Upper lobe of left lung (tissue), 6 donors: ENCODE results near the gene AXIN1. TPM values are rescaled to one million over a fixed set of nuclear protein-coding genes. Genes with fewer than 3 reads are reported as not detected.
"Not testable (repeated sequence)": the region's sequence is repeated elsewhere in the genome, so short reads cannot be mapped to it uniquely, and the experiment has no call there.

Experiments
- ATAC-seq, 2 donors: fragments of 200-7000 bp; cut with Tn5 transposase; one replicate each; pipeline ENCODE4 v1.9.1; 2022; ENCODE audit warnings: mild to moderate bottlenecking in 2 of 2, moderate library complexity in 2 of 2; ENCODE audit not compliant: low FRiP score in 2 of 2
- DNase-seq, 2 donors: peaks; one replicate each; pipeline ENCODE4 v3.0.0-alpha.2; 2019 to 2020
- H3K27ac ChIP-seq, 4 donors: fragments of 200-600 bp; sonication (generic); one replicate each; pipeline ENCODE4 v1.5.1; 2016 to 2019
- H3K27me3 ChIP-seq, 4 donors: fragments of 200-600 bp; sonication (generic); one replicate each; pipeline ENCODE4 v1.5.1; 2017 to 2019
- H3K36me3 ChIP-seq, 4 donors: fragments of 200-600 bp; sonication (generic); one replicate each; pipeline ENCODE4 v1.5.1; 2016 to 2019
- H3K4me1 ChIP-seq, 4 donors: fragments of 200-600 bp; sonication (generic); one replicate each; pipeline ENCODE4 v1.5.1; 2018 to 2019
- H3K4me3 ChIP-seq, 4 donors: fragments of 200-600 bp; sonication (generic); one replicate each; pipeline ENCODE4 v1.5.1; 2017 to 2019; ENCODE audit warnings: mild to moderate bottlenecking in 2 of 4, moderate library complexity in 1 of 4
- H3K9me3 ChIP-seq, 4 donors: fragments of 200-600 bp; sonication (generic); one replicate each; pipeline ENCODE4 v1.5.1; 2018 to 2019
- CTCF ChIP-seq, 6 experiments: fragments of 450-650 bp in 4 of 6; fragments of 200-600 bp in 2 of 6; sonication (generic) in 2 of 6; IDR thresholded peaks; one replicate each; pipeline ENCODE4 v1.5.1; 2016 to 2019; ENCODE audit warnings: antibody characterized with exemption in 6 of 6
- EP300 ChIP-seq, 4 donors: sonication (generic); formaldehyde crosslinking; IDR thresholded peaks; one replicate each; pipeline ENCODE4 v1.5.1; 2017; ENCODE audit warnings: antibody characterized with exemption in 4 of 4, control low read depth in 2 of 4
- POLR2A ChIP-seq, 4 donors: fragments of 450-650 bp; IDR thresholded peaks; one replicate each; pipeline ENCODE4 v1.5.1; 2016 to 2017; ENCODE audit warnings: antibody characterized with exemption in 4 of 4, mild to moderate bottlenecking in 2 of 4
- POLR2AphosphoS5 ChIP-seq, 2 donors: sonication (generic); formaldehyde crosslinking; IDR thresholded peaks; one replicate each; pipeline ENCODE4 v1.5.1; 2017; ENCODE audit warnings: antibody characterized with exemption in 2 of 2
- WGBS, 2 donors: methylation state at CpG; one replicate each; pipeline ENCODE4 v1.1.5; 2017 to 2018; 5-methylcytosine and 5-hydroxymethylcytosine counted together
- total RNA-seq, 6 donors: library from RNA; depleted of rRNA in 4 of 6; stranded (reverse); fragments of >200 nt in 4 of 6; gene quantifications; one replicate each; pipeline versions ENCODE4 v1.1.0 to v1.2.1, GENCODE V29; 2016 to 2021
- donor health status: DM: no; HTN: no; CAD: no; lungs with moderate emphysema.
- donor health status: DM: no; HTN: yes; CAD: no; lungs with severe emphysema.

AXIN1 gene
- total RNA-seq, 6 donors from 2014 or later: 26.8 to 45.9 (median 31.9) TPM

- ATAC-seq (no peak), DNase-seq (no peak)
- Histone ChIP-seq H3K4me3 (no peak overlapping the region), H3K4me1 (peaks cover 7 to 66% (median 20%) of the 10 kb centered on the region in 4 donors), H3K36me3 (peaks cover 0 to 7% (median 2%) of the 10 kb centered on the region in 4 donors), H3K9me3 (no peaks in the 10 kb centered on the region), H3K27me3 (no peaks in the 10 kb centered on the region), H3K27ac (peak overlapping the region in 1 of 4 donors; percentile 44)
- 36 to 49% methylated on average over 5 of the region's 5 CpGs for WGBS, 2 donors
- TF ChIP-seq POLR2AphosphoS5 (IDR thresholded peaks at IDR 0.05) (no peak), EP300 (IDR thresholded peaks at IDR 0.05) (no peak), POLR2A (IDR thresholded peaks at IDR 0.05) (no peak), CTCF (IDR thresholded peaks at IDR 0.05) (no peak)
These were observed 12.8 kb downstream of the AXIN1 start for GRCh38 chr16:339680-340079.

DNA sequence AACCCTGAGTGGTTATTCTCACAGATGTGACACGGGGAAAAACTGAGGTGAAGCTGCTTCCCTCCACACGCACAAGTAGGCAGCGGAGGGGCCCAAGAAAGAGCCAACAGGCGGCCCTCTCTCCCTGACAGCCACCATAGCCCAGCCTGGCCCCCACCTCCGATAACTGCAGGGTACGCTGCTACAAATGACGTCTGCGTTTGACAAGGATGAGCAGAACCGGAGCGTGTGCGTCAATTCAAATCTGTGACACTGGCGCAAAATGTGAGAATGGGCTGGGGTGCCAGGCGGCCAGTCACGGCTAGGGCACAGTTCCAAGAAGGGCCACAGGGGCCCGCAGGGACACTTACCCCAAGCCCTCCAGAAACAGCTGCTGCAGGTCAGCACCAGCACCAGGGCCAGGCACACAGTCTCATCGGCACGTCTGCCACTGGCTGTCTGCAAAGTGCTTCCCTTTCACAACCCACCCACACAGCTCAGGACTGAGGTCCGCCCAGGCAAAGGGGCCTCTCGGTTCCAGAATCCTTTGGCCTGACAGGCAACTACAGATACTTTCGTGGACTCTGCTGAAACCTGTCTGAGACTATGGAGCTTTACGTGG is 14.4 kb downstream of the AXIN1 start:
- no peaks in the 10 kb centered on the region for H3K9me3 ChIP-seq
- no peak overlapping the region for H3K4me3 ChIP-seq
- H3K27ac ChIP-seq: no peak overlapping the region
- peaks cover 0 to 4% (median 2%) of the 10 kb centered on the region in 4 donors for H3K36me3 ChIP-seq
- TF ChIP-seq EP300 (IDR thresholded peaks at IDR 0.05): no peak
- TF ChIP-seq POLR2AphosphoS5 (IDR thresholded peaks at IDR 0.05): no peak
- no peak for TF ChIP-seq CTCF (IDR thresholded peaks at IDR 0.05)
- no peak for TF ChIP-seq POLR2A (IDR thresholded peaks at IDR 0.05)
- H3K27me3 ChIP-seq: no peaks in the 10 kb centered on the region
- ATAC-seq (peak in 1 of 2 donors; percentile 27), DNase-seq (no peak)
- 76 to 79% methylated on average over 18 to 20 of the region's 21 CpGs for WGBS, 2 donors
- H3K4me1 ChIP-seq: peaks cover 7 to 60% (median 20%) of the 10 kb centered on the region in 4 donors

- WGBS, 2 donors: 68 to 81% methylated on average over 6 to 10 of the region's 10 CpGs
- no peak overlapping the region for H3K27ac ChIP-seq
- no peak overlapping the region for H3K4me3 ChIP-seq
- no peaks in the 10 kb centered on the region for H3K9me3 ChIP-seq
- H3K36me3 ChIP-seq: peaks cover 0 to 4% (median 1%) of the 10 kb centered on the region in 4 donors
- DNase-seq (no peak), ATAC-seq (peak in 1 of 2 donors; percentile 17)
- no peak for TF ChIP-seq CTCF (IDR thresholded peaks at IDR 0.05)
- H3K27me3 ChIP-seq: no peaks in the 10 kb centered on the region
- peaks cover 7 to 58% (median 20%) of the 10 kb centered on the region in 4 donors for H3K4me1 ChIP-seq
These were observed 15.1 kb downstream of the AXIN1 start for GRCh38 chr16:337437-337836.

DNA sequence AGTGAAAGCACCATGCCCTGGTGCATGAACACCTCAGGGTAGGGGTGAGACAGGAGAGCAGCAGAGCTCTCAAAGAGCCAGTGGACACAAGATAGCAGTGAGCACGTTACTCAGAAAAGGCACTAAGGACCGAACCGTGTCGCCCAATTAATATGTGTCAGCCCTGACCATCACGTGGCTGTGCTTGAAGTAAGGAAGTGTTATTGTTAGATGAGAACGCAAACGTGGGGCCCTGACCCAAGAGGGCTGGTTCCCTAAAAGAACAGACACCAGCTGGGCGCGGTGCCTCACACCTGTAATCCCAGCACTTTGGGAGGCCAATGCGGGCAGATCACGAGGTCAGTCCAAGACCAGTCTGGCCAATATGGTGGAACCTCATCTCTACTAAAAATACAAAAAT is 16.3 kb downstream of the AXIN1 start:
- TF ChIP-seq POLR2A (IDR thresholded peaks at IDR 0.05) (no peak), CTCF (IDR thresholded peaks at IDR 0.05) (no peak), EP300 (IDR thresholded peaks at IDR 0.05) (no peak), POLR2AphosphoS5 (IDR thresholded peaks at IDR 0.05) (no peak)
- no peak overlapping the region for H3K4me3 ChIP-seq
- 70 to 71% methylated on average over 11 of the region's 11 CpGs for WGBS, 2 donors
- H3K9me3 ChIP-seq: no peaks in the 10 kb centered on the region
- H3K4me1 ChIP-seq: peaks cover 7 to 52% (median 22%) of the 10 kb centered on the region in 4 donors
- peak in 1 of 2 donors; percentile 72 for DNase-seq
- no peak overlapping the region for H3K27ac ChIP-seq
- no peak for ATAC-seq
- peaks cover 0 to 1% (median 0%) of the 10 kb centered on the region in 4 donors for H3K36me3 ChIP-seq
- no peaks in the 10 kb centered on the region for H3K27me3 ChIP-seq

GRCh38 chr16:334861-335632 is 17.5 kb downstream of the AXIN1 start:
- not testable (repeated sequence) for ATAC-seq, H3K9me3 ChIP-seq, H3K27ac ChIP-seq, DNase-seq, H3K27me3 ChIP-seq, H3K4me3 ChIP-seq, H3K36me3 ChIP-seq
- peaks cover 11 to 48% (median 22%) of the 10 kb centered on the region in 4 donors for H3K4me1 ChIP-seq
- 85 to 87% methylated on average over 9 to 11 of the region's 11 CpGs for WGBS, 2 donors

GRCh38 chr16:334164-334832 is 18.2 kb downstream of the AXIN1 start:
- peaks cover 8 to 40% (median 17%) of the 10 kb centered on the region in 4 donors for H3K4me1 ChIP-seq
- H3K36me3 ChIP-seq, H3K27me3 ChIP-seq, H3K27ac ChIP-seq, H3K9me3 ChIP-seq, H3K4me3 ChIP-seq, DNase-seq, ATAC-seq: not testable (repeated sequence)
- 81 to 85% methylated on average over 5 of the region's 5 CpGs for WGBS, 2 donors
